Activated effector memory CD4-positive, alpha-beta T cell treated with Interleukin-2 at 50 U/mL for 16 hours (primary cell): ENCODE data around the gene CFAP46.
"Not testable (repeated sequence)": the region's sequence is repeated elsewhere in the genome, so short reads cannot be mapped to it uniquely, and the experiment has no call there.

ENCODE experiments used
- DNase-seq: peaks from one replicate; pipeline ENCODE4 v3.0.0-alpha.2; 2020

CFAP46 gene

DNA sequence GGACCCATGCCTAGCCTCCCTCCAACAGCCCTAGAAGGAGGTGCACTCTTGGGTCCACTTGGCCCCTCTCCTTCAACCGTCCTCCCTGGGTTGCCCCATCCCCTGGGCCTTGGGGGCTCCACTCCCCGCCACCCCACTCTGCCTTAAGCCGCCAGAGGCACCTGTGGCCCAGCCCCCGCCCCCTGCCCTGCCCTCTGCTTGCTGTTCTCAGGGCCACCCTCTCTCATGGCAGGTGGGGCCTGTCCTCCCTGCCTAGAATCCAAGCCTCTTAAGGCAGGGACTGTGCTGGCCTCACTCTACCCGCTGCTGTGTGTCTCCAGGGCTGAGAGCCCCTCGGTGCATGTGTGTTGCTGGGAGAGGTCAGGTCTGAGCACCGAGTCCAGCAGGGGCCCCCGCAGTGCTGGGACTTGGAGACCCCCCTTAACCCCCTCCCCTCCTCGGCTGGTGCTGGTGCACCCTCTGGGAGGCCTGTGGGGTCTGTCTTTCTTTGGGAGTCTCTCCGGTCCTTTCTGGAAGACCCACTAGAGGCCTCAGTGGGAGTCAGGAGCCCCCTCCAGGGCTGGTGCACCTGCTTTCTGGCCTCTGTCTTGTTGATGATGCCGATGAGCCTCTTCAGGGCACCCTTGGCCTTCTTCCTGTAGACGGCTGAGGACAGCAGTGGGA is 43.8 kb downstream of the CFAP46 start:
- no peak for DNase-seq

DNA sequence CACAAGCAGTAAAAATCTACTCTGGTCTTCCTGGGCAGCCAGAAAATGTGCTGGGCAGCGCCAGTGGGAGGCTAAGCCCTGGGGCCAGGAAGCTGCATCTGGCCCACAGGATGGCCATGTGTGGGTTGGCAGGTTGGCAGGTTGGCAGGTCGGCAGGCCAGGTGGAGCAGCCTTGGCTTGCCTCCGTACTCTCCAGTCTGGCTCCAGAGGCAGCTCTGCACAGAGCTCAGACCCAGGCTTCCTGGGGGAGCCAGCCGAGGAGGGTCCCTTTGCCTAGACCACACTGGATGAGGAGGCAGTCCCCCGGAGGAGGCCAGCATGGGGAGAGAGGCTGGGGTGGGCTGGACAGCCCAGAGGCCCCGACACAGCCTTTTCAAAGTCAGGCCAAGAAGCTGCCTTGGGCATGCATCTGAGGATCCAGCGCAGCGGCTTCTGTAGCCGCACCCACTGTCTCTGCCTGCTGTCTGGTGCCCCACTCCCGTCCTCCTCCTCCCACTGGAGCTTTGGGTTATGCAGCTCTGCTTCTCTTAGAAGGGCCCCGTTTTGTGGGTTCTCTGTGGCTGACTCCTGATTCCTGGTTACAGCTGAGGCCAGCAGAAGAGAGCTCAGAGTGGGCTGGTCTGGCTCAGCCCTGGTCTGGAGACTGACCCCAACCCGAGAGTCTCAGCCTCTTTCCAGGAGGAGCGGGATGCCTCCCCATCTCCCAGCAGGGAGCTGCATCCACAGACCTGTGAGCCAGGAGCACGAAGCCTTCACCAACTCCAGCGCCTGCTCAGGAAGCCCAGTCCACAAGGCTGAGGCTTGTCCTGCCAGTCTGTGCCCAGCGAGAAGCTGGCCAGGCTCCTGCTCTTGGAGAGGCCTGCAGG is 44.6 kb downstream of the CFAP46 start:
- no peak for DNase-seq

DNA sequence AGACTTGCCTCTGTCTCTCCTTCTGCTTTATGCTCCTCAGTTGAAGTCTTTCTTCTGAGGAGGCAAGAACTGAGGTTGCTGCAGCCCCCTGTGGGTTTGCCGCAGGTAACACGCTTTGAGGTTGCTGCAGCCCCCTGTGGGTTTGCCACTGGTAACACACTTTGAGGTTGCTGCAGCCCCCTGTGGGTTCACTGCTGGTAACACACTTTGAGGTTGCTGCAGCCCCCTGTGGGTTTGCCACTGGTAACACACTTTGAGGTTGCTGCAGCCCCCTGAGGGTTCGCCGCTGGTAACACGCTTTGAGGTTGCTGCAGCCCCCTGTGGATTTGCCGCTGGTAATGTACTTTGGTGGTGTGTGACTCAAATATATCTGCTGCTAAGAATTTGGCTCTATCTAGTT is 48.6 kb downstream of the CFAP46 start:
- DNase-seq = not testable (repeated sequence)

DNA sequence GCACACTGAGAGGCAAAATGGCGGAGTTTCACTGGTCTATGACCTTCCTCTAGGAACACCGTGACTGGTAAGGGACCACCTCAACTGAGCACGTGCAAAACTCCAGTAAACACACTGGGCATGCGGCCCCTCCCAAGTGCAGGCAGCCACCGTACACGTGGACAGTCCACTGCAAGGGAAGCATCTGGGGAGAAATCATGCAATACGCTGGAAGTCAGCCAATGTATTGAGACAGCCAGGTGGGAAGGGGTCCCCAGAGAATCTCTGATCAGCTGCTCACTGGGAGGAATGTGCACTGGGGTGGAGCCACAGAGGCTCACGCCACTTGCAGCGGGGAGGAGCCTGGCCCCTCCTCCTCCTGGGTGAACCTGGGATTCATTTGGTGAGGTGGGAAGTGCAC is 49.3 kb downstream of the CFAP46 start:
- no peak for DNase-seq

DNA sequence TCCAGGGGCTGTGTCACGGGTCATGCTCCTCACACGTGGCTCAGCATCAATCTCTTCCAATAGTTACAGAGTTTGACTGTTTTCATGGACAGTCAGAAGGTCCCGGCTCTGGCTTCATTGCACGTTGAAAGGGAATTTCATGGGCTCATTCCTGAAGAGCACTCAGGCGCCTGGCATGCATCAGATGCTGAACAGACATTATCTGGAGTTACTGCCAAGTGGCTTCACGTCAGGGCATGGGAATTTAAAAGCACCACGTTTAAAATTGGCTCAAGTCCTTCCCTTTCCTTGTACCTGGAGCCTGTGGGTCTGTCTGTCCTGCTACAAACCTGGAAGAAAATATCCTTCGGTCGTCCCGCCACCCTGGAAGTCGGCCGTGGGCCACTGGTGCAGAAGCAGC is 50.4 kb downstream of the CFAP46 start:
- DNase-seq = no peak

DNA sequence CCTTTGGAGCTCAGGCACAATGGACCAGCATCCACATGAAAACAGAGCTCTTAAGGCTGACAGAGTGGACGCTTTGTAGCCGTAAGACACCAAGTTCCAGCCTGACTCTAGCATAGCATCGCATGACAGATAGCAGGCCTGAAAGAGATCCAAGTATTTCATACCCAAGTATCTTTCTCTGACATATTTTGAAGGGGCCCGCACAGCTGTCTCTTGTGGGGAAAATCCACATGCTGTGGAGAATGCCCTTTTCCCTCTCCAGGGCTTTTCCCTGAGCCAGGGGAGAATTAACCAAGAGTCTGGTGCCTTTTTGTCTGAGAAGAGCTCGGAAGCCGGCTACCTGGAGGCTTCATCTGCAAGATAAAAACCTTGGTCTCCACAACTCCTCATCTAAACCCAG is 51.0 kb downstream of the CFAP46 start:
- no peak for DNase-seq

DNA sequence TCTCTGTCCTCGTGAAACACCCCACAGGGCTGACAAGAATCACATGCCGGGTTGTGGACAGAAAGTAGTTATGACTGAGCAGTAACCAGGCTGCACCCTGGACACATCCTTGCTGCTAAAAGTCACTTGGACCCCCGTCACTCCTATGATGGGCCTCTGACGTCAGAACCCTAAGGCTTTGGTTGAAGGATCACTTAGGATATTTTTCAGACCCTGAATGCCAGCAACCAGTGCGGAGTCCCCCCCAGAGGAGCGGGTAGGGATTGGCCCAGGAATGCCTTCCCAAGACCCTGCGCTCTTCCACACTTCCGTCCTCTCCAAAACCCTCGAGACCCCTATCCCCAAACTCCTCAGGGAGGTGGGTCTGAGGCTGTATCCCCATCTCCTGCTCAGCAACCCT is 52.1 kb downstream of the CFAP46 start:
- no peak for DNase-seq

DNA sequence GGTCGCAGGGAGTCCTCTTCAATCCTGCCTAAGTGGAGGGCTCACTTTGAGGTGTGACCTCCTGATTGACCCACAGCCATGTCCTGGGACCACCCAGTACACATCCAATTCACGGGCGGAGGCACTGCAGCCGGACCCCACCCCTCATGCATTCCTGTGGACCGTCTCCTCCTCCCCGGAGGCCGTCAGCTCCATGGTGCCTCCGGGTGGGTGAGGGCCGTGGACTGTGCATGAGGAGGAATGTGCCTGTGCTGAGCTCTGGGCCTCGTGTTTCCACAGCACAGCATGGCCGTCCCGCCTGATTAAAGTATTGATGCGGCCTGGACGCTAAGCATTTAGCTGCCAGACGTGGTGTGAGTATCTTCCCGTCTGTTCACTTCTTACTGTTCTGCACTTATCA is 52.8 kb downstream of the CFAP46 start:
- no peak for DNase-seq

DNA sequence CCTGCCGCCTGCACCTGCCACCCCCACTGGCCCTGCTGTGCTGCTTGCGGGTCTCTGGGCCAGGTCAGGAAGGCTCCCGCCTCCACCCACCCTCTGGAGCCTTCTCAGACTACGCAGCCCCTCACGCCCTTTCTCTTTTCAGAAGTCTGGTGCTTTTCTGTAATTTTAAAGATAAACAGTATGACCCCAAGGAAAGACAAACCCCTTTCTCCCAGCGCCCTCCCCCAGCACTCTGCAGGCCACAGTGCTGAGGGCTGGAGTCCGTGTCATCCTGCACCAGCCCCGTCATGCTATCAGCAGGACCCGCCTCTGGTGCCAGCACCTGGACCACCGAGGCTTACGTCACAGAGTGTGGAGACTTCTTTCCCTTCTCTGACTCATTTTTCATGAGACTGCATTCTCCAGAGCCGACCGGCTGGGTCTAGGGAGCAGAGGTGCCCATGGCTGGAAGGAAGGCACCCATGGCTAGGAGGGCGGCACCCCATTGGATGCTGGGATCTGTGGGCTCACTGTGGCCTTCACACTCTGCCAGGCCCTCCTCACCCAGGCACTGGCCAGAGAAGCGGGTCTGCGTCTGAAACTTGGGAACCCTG is 53.4 kb downstream of the CFAP46 start:
- no peak for DNase-seq

DNA sequence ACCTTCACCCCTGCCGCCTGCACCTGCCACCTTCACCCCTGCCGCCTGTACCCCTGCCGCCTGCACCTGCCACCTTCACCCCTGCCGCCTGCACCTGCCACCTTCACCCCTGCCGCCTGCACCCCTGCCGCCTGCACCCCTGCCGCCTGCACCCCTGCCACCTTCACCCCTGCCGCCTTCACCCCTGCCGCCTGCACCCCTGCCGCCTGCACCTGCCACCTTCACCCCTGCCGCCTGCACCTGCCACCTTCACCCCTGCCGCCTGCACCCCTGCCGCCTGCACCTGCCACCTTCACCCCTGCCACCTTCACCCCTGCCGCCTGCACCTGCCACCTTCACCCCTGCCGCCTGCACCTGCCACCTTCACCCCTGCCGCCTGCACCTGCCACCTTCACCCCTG is 53.9 kb downstream of the CFAP46 start:
- not testable (repeated sequence) for DNase-seq

DNA sequence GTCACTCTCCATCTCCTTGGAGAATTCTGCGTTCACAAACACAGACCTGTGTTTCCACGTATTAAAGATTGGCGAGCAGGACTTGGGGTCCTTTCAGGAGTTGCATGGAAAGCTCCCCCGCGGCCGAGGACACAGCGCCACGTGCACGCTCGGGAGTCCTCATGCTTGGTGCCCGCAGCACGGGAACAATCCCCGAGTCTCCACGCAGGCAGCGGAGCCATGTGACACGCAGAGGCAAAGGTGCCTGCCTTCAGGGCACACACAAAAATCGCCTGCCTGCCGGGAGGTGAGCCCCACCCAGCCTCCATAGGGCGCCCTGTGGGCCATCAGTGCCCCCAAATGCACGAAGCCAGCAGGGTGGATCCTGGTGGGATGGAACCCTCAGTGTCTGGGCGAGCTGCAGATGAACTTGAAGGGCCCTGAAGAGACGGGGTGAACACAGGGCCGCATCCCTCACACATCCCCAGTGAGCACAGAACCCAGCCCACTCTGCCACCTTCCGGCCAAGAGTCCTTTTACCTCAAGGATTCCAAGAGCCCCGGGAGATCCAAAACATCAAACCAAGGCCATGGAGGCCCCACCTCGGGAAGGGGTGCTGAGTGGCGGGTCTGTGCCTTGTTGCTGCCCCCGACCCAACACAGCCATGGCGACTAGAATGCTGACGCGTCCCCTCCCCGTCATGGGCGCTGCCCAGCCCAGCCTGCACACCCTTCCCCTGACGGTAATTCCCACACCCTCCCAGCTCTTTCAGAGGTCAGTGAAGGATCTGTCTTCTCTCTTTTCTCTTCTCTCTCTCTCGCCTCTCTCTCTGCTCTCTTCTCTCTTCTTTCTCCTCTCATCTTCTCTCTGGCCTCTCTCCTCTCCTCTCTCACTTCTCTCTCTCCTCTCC is 55.9 kb downstream of the CFAP46 start:
- no peak for DNase-seq

DNA sequence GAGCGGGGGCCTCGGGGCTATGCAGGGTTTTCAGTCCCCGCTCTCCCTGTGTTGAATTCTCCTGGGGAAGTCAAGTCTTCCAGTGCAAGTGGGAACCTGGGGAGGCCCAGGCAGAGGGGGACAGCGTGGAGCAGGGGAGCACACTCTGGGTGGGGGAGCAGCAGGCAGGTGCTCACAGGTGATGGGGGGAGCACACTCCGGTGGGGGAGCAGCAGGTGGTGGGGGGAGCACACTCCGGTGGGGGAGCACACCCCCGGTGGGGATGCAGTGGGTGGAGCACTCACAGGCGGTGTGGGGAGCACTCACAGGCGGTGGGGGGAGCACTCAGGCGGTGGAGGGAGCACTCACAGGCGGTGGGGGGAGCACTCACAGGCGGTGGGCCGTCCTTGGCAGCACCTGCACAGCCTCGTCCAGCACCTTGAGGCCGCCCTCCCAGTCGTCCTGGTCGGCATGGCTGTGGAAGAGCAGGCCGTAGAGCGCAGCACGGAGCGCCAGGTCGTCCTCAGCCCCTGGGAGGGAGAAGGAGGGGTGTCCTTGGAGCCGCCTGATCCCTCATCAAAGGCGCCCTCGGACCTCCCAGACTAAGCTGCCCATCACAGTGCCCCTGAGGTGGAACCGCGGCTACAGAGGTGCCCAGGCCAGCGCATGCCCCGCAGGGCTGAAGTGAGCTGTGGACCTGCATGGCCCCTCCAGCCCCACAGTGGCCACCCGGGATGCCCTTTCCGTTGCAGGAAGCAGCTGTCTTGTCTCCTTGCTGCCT is 56.7 kb downstream of the CFAP46 start:
- no peak for DNase-seq

DNA sequence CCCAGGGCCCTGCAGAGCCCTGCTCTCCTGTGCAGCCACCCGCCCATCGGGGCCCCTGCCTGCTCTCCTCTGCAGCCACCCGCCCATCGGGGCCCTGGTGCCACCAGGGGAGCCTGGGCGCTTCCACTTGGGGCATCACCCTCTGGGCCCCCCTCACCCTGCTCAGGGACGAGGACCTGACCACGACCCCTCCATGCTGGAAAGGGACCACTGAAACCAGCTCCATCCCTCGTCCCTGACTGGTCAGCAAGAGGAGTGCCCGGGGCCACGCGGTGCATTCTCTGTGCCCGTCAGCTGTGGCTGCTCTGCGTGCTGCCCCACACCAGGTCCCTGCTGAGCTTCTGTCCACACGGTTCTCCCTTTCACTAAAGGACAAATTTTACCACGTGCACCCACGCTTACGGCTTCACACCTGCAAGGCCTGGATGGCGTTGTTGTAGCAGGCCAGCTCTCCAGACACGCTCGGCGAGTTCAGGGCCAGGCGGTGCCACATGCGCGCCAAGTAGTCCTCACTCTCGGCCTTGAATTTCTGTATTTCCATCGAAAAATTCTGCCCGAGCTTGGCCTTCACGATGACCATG is 57.6 kb downstream of the CFAP46 start:
- DNase-seq = no peak

DNA sequence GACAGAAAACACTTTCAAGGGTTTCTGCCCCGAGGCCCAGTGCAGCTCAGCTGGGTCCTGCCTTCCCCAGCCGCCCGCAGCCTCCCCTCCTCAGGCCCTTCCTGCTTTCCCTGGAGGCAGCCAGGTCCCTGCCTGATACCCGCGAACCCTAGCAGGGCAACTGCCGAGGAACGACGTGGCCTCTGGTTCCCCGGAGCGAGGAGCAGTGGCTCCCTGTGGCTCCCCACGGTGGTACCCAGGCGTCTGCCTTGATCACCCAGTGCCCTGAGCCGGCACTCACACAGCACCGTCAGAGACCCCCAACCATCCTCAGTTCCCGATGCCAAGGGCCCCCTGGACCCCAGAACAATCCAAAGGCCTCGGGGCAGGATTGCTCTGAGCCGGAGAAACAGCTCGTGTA is 58.3 kb downstream of the CFAP46 start:
- no peak for DNase-seq

DNA sequence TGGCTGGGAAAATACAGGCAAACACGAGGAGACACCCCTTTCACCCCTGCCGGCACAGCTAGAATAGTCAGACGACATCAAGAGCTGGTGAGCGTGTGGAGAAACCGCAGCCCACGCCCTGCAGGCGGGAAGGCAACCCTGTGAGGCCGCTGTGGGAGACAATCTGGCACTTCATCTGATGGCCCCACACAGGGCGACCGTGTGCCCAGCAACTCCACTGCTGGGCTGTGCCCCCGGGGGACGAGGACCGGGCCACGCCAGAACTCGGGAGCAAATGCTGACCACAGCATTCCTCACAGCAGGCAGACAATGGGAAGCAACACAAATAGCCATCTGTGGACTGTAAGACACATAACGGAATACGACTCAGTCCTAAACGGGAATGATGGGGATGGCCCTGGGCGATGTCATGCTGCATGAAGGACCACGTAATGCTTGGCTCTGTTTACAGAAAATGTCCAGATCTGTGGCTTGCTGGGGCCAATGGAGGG is 58.9 kb downstream of the CFAP46 start:
- DNase-seq = no peak

DNA sequence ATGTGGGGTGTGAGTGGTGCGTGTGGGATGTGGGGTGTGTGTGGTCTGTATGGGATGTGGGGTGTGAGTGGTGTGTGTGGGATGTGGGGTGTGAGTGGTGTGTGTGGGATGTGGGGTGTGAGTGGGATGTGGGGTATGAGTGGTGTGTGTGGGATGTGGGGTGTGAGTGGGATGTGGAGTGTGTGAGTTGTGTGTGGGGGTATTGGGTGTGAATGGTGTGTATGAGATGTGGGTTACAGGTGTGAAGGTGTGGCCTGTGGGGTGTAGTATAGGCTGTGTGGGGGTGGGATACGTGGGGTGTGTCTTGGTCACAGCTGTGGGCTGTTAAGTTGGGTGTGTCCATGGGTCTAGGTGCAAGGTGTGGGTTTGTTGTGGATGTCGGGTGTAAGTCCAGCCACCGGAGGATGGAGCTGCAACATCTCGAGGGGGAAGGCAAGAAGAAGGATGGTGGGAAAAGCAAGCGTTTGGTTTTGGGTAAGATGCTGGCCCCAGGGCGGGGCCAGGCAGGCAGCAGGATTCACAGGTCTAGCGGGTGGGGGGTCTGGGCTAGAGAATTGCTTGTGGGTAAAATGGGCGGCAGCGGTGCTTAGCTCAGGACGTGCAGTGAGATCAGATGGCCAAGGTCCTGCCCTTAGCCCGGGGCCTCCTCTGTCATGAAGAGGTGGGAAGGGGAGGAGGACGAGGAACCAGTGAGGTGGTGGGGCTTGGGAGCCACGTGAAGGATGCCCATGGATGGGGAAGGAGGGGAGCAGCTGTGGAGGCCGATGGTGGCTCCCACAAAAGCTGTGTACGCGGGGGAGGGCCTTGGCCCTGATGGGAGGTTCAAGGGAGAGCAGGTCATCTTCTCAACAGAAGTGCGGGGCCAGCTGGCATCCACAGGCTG is 60.1 kb downstream of the CFAP46 start:
- DNase-seq = no peak

DNA sequence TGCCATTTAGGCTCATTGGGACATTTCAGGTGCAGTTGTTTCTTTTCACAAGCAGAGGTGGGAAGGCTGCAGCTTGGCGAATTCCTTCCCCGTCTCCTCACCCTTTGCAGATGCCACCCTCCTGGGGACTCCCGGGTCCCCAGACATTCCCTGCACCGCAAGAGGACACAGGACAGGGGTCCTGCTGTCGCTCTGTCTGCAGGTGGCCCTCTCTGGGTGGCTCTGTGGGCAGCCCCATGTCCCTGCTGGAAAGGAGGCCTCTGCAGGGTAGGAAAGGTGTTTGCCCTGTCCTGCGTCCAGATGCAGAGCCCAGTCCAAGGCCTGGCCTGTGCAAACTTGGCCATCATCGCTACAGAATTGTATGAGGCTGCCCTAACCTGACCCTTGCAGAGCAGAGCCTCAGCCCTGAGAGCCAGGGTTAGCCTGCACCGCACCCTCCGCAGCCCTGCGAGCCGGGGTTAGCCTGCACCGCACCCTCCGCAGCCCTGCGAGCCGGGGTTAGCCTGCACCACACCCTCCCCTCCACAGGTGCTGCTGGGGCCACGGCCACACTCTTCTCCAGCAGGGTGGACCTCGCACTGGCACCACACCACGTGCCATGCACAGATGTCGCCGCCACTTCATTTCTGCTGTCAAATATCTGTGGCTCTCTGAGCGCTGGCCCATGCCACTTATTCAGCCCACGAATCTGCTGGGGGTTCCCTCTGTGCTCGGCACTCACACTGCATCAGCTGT is 61.0 kb downstream of the CFAP46 start:
- DNase-seq = no peak

DNA sequence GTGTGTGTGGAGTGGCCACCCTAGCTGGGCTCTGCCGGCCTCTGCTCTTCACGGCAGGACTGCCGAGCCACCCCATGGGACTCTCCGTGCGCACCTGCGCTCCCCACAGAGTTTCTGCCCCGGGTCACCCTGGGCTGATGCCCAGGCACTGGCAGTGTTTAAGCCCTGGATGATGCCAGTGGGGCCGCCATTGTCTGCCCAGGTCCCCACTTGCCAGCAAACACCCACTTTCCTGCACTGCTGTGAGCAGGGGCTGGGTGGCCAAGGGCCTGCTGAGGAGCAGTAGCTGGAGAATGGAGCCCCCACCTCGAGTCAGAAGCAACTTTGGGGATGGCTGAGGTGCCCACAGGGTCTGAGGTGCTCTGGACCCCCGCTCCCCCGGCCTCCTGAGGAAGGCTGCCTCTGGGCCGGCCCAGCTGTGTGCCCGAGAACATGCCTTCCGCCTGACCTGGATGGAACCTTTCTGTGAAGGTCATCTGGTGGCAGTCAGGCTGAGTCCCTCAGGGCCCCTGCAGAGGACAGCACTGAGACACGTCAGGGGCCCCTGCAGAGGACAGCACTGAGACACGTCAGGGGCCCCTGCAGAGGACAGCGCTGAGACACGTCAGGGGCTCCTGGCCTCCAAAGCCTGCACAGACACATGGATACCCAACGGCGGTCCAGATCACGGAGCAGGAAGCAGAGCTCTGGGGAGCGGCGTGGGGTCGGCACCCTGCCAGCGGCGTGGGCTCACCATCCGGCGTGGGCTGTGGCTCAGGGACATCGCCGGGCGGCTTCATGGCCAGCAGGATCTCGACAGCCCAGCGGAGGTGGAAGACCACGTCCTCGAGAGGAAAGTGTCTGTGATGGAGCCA is 62.0 kb downstream of the CFAP46 start:
- DNase-seq = no peak
